Superior temporal gyrus (tissue), 1 donor: ENCODE measurements around the gene RCHY1.
A peak's percentile ranks its signal among the peaks of the same experiment; 100 is the strongest.
"Not testable (repeated sequence)": the region's sequence is repeated elsewhere in the genome, so short reads cannot be mapped to it uniquely, and the experiment has no call there.

Experiments used
- DNase-seq: peaks from one replicate; pipeline ENCODE4 v3.0.0-alpha.2; 2016; ENCODE audit errors: extremely low spot score

Gene RCHY1

GRCh38 chr4:75514131-75514948, at the start of gene RCHY1, which contains the start of gene THAP6:
RCHY1 (minus strand) TSS chr4:75514403; CDS start chr4:75514286, 117 bp downstream.
THAP6 (plus strand) TSS chr4:75514473; CDS start chr4:75515453, 980 bp downstream.
- DNase-seq, result peak; percentile 99

GRCh38 chr4:75561789-75562188, 47.6 kb upstream of the RCHY1 start:
- no peak for DNase-seq

GRCh38 chr4:75557696-75558095, 43.5 kb upstream of the RCHY1 start:
- DNase-seq, result no peak

- DNase-seq, result no peak
Observed at GRCh38 chr4:75555294-75556164, 41.3 kb upstream of the RCHY1 start, which contains the start of gene ODAPH. ODAPH (plus strand) TSS chr4:75556066; CDS start chr4:75556083, 17 bp downstream.

GRCh38 chr4:75552452-75552851, 38.2 kb upstream of the RCHY1 start:
- DNase-seq, result no peak

- no peak for DNase-seq
Observed at GRCh38 chr4:75549019-75549418, 34.8 kb upstream of the RCHY1 start.

- DNase-seq, result no peak
Observed at GRCh38 chr4:75547647-75548387, 33.6 kb upstream of the RCHY1 start.

GRCh38 chr4:75545526-75545925, 31.3 kb upstream of the RCHY1 start:
- DNase-seq, result no peak

GRCh38 chr4:75544870-75545269, 30.7 kb upstream of the RCHY1 start:
- no peak for DNase-seq

GRCh38 chr4:75544220-75544619, 30.0 kb upstream of the RCHY1 start:
- not testable (repeated sequence) for DNase-seq

- DNase-seq, result no peak
Observed at GRCh38 chr4:75542824-75543223, 28.6 kb upstream of the RCHY1 start.

GRCh38 chr4:75537308-75537707, 23.1 kb upstream of the RCHY1 start:
- not testable (repeated sequence) for DNase-seq

- DNase-seq, result not testable (repeated sequence)
Observed at GRCh38 chr4:75533926-75534325, 19.7 kb upstream of the RCHY1 start.

GRCh38 chr4:75533339-75533887, 19.2 kb upstream of the RCHY1 start:
- DNase-seq, result not testable (repeated sequence)

- not testable (repeated sequence) for DNase-seq
Observed at GRCh38 chr4:75531536-75532143, 17.4 kb upstream of the RCHY1 start.

GRCh38 chr4:75530556-75531322, 16.5 kb upstream of the RCHY1 start:
- DNase-seq, result no peak

- DNase-seq, result no peak
Observed at GRCh38 chr4:75527482-75527881, 13.3 kb upstream of the RCHY1 start.

- no peak for DNase-seq
Observed at GRCh38 chr4:75525910-75526309, 11.7 kb upstream of the RCHY1 start.

GRCh38 chr4:75525086-75525485, 10.9 kb upstream of the RCHY1 start:
- DNase-seq, result no peak

- DNase-seq, result not testable (repeated sequence)
Observed at GRCh38 chr4:75519452-75519851, 5.2 kb upstream of the RCHY1 start.
